ENCODE measurements around the gene ECM2.

GRCh38 chr9:92509050-92509449 lies 26.7 kb downstream of the ECM2 start:
- TF ChIP-seq GABPA (IDR thresholded peaks at IDR 0.05; ENCODE audit: low read depth): no peak
- no peak for TF ChIP-seq SMC3 (IDR thresholded peaks at IDR 0.05; ENCODE audit: low read depth, low read length)
- TF ChIP-seq CTCF (IDR thresholded peaks at IDR 0.05): no peak
- no peak for TF ChIP-seq EP300 (IDR thresholded peaks at IDR 0.05; ENCODE audit: borderline replicate concordance in 1 of 2, low read depth in 1 of 2, low read length in 1 of 2)
- no peak for TF ChIP-seq TCF12 (IDR thresholded peaks at IDR 0.05)
- no peak for TF ChIP-seq POLR2AphosphoS5 (IDR thresholded peaks at IDR 0.05; ENCODE audit: low read depth, low read length)
- no peak for TF ChIP-seq EZH2phosphoT487 (IDR thresholded peaks at IDR 0.05; ENCODE audit: borderline replicate concordance, low read depth)
- TF ChIP-seq TAF1 (IDR thresholded peaks at IDR 0.05; ENCODE audit: borderline replicate concordance, low read depth, low read length): no peak
- TF ChIP-seq FOXM1 (IDR thresholded peaks at IDR 0.05; ENCODE audit: low read depth): no peak

All from SK-N-SH (cell line).